HuH-7 (cell line): ENCODE data around the gene HOXA6.

Experiments used
- DNase-seq: peaks from one replicate; pipeline ENCODE4 v3.0.0; 2011; ENCODE audit warnings: low spot score

Gene HOXA6

GRCh38 chr7:27184337-27185012 lies 36.9 kb upstream of the HOXA6 start:
- DNase-seq = no peak

GRCh38 chr7:27183682-27184336 lies 36.2 kb upstream of the HOXA6 start:
- DNase-seq = no peak

GRCh38 chr7:27182861-27183681 lies 35.5 kb upstream of the HOXA6 start:
- no peak for DNase-seq

GRCh38 chr7:27182285-27182841 lies 34.8 kb upstream of the HOXA6 start:
- DNase-seq = no peak

GRCh38 chr7:27181795-27182275 lies 34.3 kb upstream of the HOXA6 start:
- no peak for DNase-seq

- DNase-seq = no peak
These were observed 33.2 kb upstream of the HOXA6 start for GRCh38 chr7:27180431-27181420.

- peak; percentile 94 for DNase-seq
These were observed 32.2 kb upstream of the HOXA6 start for GRCh38 chr7:27179503-27180430.

- DNase-seq = no peak
These were observed 31.5 kb upstream of the HOXA6 start for GRCh38 chr7:27179030-27179429.

GRCh38 chr7:27178366-27178765 lies 30.8 kb upstream of the HOXA6 start:
- no peak for DNase-seq

GRCh38 chr7:27177795-27178320 lies 30.3 kb upstream of the HOXA6 start:
- DNase-seq = no peak

- DNase-seq = no peak
These were observed 29.6 kb upstream of the HOXA6 start for GRCh38 chr7:27176962-27177794.

- DNase-seq = no peak
These were observed 28.9 kb upstream of the HOXA6 start for GRCh38 chr7:27176524-27176845.

GRCh38 chr7:27175626-27176523 lies 28.3 kb upstream of the HOXA6 start:
- DNase-seq = no peak

GRCh38 chr7:27174874-27175625 lies 27.5 kb upstream of the HOXA6 start:
- DNase-seq = peak; percentile 78

GRCh38 chr7:27173956-27174873 lies 26.6 kb upstream of the HOXA6 start, which contains the start of gene HOXA10:
HOXA10 (minus strand) TSS chr7:27174320; CDS start chr7:27174306, 14 bp downstream.
- no peak for DNase-seq

GRCh38 chr7:27173511-27173955 lies 26.0 kb upstream of the HOXA6 start:
- DNase-seq = no peak
